ENCODE measurements around the gene PDZD2. TPM values are rescaled to one million over a fixed set of nuclear protein-coding genes. Genes with fewer than 3 reads are reported as not detected.

The PDZD2 gene
- total RNA-seq, 1 donor from 2014 or later = 6.7 TPM

DNA sequence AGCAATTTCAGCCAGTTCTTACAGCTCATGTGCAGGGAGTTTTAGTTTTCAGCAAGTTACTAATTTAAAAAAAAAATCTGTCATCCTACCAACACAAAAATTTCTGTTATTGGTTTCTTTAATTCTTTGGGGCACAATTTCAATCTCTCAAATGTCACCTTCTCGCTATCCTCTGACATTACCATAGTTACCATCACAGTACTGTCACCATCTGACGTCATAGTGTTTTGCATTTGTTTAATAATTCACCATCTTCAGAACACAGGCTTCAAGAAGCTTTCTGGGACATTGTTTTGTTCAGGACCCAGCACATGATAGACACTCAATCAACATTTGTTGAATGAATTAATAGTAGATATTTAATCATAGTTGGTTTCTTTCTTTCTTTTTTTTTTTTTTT, 155.1 kb downstream of the PDZD2 start:
- TF ChIP-seq, protein P1, sequence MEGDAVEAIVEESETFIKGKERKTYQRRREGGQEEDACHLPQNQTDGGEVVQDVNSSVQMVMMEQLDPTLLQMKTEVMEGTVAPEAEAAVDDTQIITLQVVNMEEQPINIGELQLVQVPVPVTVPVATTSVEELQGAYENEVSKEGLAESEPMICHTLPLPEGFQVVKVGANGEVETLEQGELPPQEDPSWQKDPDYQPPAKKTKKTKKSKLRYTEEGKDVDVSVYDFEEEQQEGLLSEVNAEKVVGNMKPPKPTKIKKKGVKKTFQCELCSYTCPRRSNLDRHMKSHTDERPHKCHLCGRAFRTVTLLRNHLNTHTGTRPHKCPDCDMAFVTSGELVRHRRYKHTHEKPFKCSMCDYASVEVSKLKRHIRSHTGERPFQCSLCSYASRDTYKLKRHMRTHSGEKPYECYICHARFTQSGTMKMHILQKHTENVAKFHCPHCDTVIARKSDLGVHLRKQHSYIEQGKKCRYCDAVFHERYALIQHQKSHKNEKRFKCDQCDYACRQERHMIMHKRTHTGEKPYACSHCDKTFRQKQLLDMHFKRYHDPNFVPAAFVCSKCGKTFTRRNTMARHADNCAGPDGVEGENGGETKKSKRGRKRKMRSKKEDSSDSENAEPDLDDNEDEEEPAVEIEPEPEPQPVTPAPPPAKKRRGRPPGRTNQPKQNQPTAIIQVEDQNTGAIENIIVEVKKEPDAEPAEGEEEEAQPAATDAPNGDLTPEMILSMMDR (IDR thresholded peaks at IDR 0.05; ENCODE audit: insufficient read depth, low read length, poor library complexity, severe bottlenecking) = no peak
- no peak overlapping the region for H3K4me3 ChIP-seq (ENCODE audit: low read depth, low read length)
- no peaks in the 10 kb centered on the region for H3K36me3 ChIP-seq (ENCODE audit: control insufficient read depth, insufficient read depth, low read length)
- DNase-seq (ENCODE audit: low read depth) = no peak
- peaks cover 5% of the 10 kb centered on the region for H3K27me3 ChIP-seq (ENCODE audit: control insufficient read depth, insufficient read depth, low read length)

DNA sequence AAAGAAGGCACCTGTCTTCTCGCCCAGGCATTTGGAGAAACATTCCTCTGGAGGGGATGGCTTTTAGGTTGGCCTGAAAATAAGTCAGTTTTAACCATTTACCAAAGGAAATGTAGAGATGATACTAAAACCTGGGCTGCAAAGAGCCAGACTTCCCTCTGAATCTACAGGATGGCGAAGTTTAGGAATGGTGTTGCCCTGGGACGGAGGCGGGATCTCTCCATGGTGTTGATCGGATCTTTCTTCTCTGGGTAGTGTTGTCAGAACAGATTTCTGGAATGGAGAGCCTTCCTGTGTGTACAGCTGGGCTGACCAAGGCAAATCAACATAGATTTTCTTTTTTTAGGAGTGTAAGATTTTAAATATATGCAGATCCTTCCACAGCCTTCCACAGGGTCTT, 159.2 kb downstream of the PDZD2 start:
- peaks cover 7% of the 10 kb centered on the region for H3K27me3 ChIP-seq (ENCODE audit: control insufficient read depth, insufficient read depth, low read length)
- H3K4me3 ChIP-seq (ENCODE audit: low read depth, low read length) = no peak overlapping the region
- TF ChIP-seq, protein P1 (IDR thresholded peaks at IDR 0.05; ENCODE audit: insufficient read depth, low read length, poor library complexity, severe bottlenecking) = no peak
- H3K36me3 ChIP-seq (ENCODE audit: control insufficient read depth, insufficient read depth, low read length) = no peaks in the 10 kb centered on the region
- DNase-seq (ENCODE audit: low read depth) = no peak

DNA sequence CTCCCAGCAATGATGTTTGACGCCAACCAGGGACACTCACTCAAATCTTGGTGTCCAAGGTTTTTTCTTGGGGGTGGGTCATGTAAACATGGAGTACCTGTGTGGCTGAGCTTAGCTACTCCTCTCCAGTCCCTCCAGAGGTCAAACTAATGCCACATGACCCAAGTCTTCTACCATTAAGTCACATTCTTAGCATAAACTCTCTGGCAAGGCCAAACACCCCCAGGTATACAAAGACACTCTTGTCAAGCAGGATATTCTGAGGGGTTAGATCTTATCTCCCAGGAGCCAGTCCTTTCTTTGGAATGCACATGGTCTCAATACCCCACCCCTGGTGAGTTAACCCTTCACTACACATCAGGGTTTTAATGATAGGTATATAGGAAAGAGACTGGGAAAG, 161.4 kb downstream of the PDZD2 start:
- Histone ChIP-seq H3K36me3 (ENCODE audit: control insufficient read depth, insufficient read depth, low read length) (no peaks in the 10 kb centered on the region), H3K4me3 (ENCODE audit: low read depth, low read length) (no peak overlapping the region), H3K27me3 (ENCODE audit: control insufficient read depth, insufficient read depth, low read length) (peaks cover 8% of the 10 kb centered on the region)
- TF ChIP-seq, protein P1 (IDR thresholded peaks at IDR 0.05; ENCODE audit: insufficient read depth, low read length, poor library complexity, severe bottlenecking) = no peak
- DNase-seq (ENCODE audit: low read depth) = no peak

- Histone ChIP-seq H3K4me3 (ENCODE audit: low read depth, low read length) (no peak overlapping the region), H3K27me3 (ENCODE audit: control insufficient read depth, insufficient read depth, low read length) (peaks cover 7% of the 10 kb centered on the region), H3K36me3 (ENCODE audit: control insufficient read depth, insufficient read depth, low read length) (no peaks in the 10 kb centered on the region)
- TF ChIP-seq, protein P1 (IDR thresholded peaks at IDR 0.05; ENCODE audit: insufficient read depth, low read length, poor library complexity, severe bottlenecking) = no peak
- no peak for DNase-seq (ENCODE audit: low read depth)
Observed at GRCh38 chr5:31805785-31806400, 167.0 kb downstream of the PDZD2 start.

GRCh38 chr5:31806561-31806960, 167.6 kb downstream of the PDZD2 start:
- TF ChIP-seq, protein P1 (IDR thresholded peaks at IDR 0.05; ENCODE audit: insufficient read depth, low read length, poor library complexity, severe bottlenecking) = no peak

More at GRCh38 chr5:31806561-31806960, 167.6 kb downstream of the PDZD2 start:
- DNase-seq (ENCODE audit: low read depth) = no peak
- no peak overlapping the region for H3K4me3 ChIP-seq (ENCODE audit: low read depth, low read length)
- H3K27me3 ChIP-seq (ENCODE audit: control insufficient read depth, insufficient read depth, low read length) = peaks cover 7% of the 10 kb centered on the region
- H3K36me3 ChIP-seq (ENCODE audit: control insufficient read depth, insufficient read depth, low read length) = no peaks in the 10 kb centered on the region

Data from kidney epithelial cell (primary cell).